HCT116 (cell line): ENCODE results near the gene TCERG1L.

Source experiments
- POLR2AphosphoS5 ChIP-seq: IDR thresholded peaks from 2 replicates; pipeline ENCODE4 v1.6.1; 2011; ENCODE audit warnings: mild to moderate bottlenecking, low read depth, low read length, moderate library complexity
- SP1 ChIP-seq: IDR thresholded peaks from 2 replicates; pipeline ENCODE4 v1.6.1; 2012; ENCODE audit warnings: low read depth
- TF ChIP-seq, protein P1 (sequence below), 3 experiments: fragments of 200-600 bp in 1 of 3; sonication (generic) in 1 of 3; IDR thresholded peaks in 2 of 3; conservative IDR thresholded peaks in 1 of 3; 2 replicates each; pipeline ENCODE4 v1.5.1; 2012 to 2017; ENCODE audit warnings: low read depth in 2 of 3, low read length in 2 of 3, antibody characterized with exemption in 1 of 3, borderline replicate concordance in 1 of 3, control low read depth in 1 of 3, mild to moderate bottlenecking in 1 of 3, mixed read lengths in 1 of 3, mixed run types in 1 of 3, moderate library complexity in 1 of 3; ENCODE audit not compliant: insufficient read depth in 1 of 3

DNA sequence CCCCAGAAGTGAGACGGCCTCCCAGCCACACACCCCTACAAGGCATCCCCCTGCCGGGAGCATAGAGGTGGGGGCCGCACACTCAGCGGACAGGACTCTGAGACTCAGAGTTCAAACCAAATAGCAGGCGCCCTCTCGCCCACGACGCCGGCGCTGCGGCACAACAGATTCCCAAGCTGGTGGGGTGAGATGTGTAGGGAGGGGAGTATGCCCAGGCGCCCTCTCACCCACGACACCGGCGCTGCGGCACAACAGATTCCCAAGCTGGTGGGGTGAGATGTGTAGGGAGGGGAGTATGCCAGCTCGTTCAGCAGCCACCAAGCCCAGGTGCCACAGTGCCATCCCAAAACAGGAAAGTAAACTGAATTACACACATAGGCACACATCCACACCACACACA lies 64.7 kb downstream of the TCERG1L start:
- TF ChIP-seq, protein P1, sequence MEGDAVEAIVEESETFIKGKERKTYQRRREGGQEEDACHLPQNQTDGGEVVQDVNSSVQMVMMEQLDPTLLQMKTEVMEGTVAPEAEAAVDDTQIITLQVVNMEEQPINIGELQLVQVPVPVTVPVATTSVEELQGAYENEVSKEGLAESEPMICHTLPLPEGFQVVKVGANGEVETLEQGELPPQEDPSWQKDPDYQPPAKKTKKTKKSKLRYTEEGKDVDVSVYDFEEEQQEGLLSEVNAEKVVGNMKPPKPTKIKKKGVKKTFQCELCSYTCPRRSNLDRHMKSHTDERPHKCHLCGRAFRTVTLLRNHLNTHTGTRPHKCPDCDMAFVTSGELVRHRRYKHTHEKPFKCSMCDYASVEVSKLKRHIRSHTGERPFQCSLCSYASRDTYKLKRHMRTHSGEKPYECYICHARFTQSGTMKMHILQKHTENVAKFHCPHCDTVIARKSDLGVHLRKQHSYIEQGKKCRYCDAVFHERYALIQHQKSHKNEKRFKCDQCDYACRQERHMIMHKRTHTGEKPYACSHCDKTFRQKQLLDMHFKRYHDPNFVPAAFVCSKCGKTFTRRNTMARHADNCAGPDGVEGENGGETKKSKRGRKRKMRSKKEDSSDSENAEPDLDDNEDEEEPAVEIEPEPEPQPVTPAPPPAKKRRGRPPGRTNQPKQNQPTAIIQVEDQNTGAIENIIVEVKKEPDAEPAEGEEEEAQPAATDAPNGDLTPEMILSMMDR (IDR thresholded peaks at IDR 0.05 in 2 of 3, conservative IDR thresholded peaks at IDR 0.05 in 1 of 3; ENCODE audit: borderline replicate concordance in 1 of 3, insufficient read depth in 1 of 3, low read depth in 2 of 3, low read length in 2 of 3) = no peak
- TF ChIP-seq POLR2AphosphoS5 (no peak), SP1 (no peak)
